Measurements from ENCODE around the gene KISS1.
"Not testable (repeated sequence)": the region's sequence is repeated elsewhere in the genome, so short reads cannot be mapped to it uniquely, and the experiment has no call there.

The KISS1 gene

GRCh38 chr1:204196068-204196795, at the start of gene KISS1:
Gene KISS1, minus strand, starts transcription at chr1:204196491. Its CDS starts 3,615 bp downstream, at chr1:204192876.
- no peak for DNase-seq

- DNase-seq: no peak
These were observed 46.6 kb upstream of the KISS1 start for GRCh38 chr1:204242920-204243319.

- DNase-seq: no peak
These were observed 45.6 kb upstream of the KISS1 start for GRCh38 chr1:204241914-204242313.

GRCh38 chr1:204241050-204241449, 44.8 kb upstream of the KISS1 start:
- no peak for DNase-seq

- no peak for DNase-seq
These were observed 43.9 kb upstream of the KISS1 start for GRCh38 chr1:204240233-204240632.

GRCh38 chr1:204239401-204239800, 43.1 kb upstream of the KISS1 start:
- DNase-seq: not testable (repeated sequence)

GRCh38 chr1:204238520-204238919, 42.2 kb upstream of the KISS1 start:
- not testable (repeated sequence) for DNase-seq

- not testable (repeated sequence) for DNase-seq
These were observed 41.2 kb upstream of the KISS1 start for GRCh38 chr1:204237515-204237914.

- DNase-seq: no peak
These were observed 36.2 kb upstream of the KISS1 start for GRCh38 chr1:204232526-204232925.

- DNase-seq: no peak
These were observed 33.9 kb upstream of the KISS1 start for GRCh38 chr1:204230211-204230610.

GRCh38 chr1:204228896-204229295, 32.6 kb upstream of the KISS1 start:
- no peak for DNase-seq

GRCh38 chr1:204227996-204228785, 31.9 kb upstream of the KISS1 start:
- no peak for DNase-seq

GRCh38 chr1:204227351-204227750, 31.1 kb upstream of the KISS1 start:
- no peak for DNase-seq

GRCh38 chr1:204225841-204226735, 29.8 kb upstream of the KISS1 start:
- DNase-seq: no peak

GRCh38 chr1:204224655-204225054, 28.4 kb upstream of the KISS1 start:
- DNase-seq: no peak

GRCh38 chr1:204223129-204223860, 27.0 kb upstream of the KISS1 start:
- DNase-seq: no peak

GRCh38 chr1:204222764-204223055, 26.4 kb upstream of the KISS1 start:
- no peak for DNase-seq

GRCh38 chr1:204222006-204222763, 25.9 kb upstream of the KISS1 start:
- no peak for DNase-seq

- no peak for DNase-seq
These were observed 25.0 kb upstream of the KISS1 start for GRCh38 chr1:204221271-204221670.

- no peak for DNase-seq
These were observed 23.8 kb upstream of the KISS1 start for GRCh38 chr1:204219971-204220616.

- no peak for DNase-seq
These were observed 22.3 kb upstream of the KISS1 start for GRCh38 chr1:204218552-204218951.

GRCh38 chr1:204217648-204218000, 21.3 kb upstream of the KISS1 start:
- DNase-seq: no peak

Data from NCI-H1092 treated with DMSO at 0.1 percent for 48 hours (cell line).